SIG-M5 treated with dmso at 0.1 percent for 504 hours (cell line): Measurements from ENCODE around the gene YPEL4.

Source experiments
- DNase-seq: peaks from one replicate; lab custom pipeline; 2025; ENCODE audit not compliant: unreplicated experiment; lab: John Stamatoyannopoulos, UW

The YPEL4 gene

DNA sequence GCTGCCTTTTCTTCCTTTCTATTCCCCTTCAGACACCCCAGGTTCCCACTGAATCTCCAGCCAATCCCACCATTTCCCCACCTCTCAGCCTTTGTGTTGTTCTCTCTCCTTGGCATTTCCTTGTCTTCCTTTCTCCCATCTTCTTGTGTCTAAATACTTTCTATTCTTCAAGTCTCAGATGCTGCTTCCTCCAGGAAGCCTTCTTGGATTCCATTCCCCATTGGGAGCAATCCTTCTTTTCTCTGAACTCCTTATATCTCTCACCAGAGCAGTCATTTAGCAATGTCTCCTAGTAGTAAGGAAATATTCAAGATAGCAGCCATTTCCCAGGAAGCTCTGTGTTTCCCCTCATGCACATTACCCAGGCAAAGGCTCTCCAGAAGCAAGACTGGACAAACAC is 15.4 kb downstream of the YPEL4 start:
- DNase-seq, result no peak

DNA sequence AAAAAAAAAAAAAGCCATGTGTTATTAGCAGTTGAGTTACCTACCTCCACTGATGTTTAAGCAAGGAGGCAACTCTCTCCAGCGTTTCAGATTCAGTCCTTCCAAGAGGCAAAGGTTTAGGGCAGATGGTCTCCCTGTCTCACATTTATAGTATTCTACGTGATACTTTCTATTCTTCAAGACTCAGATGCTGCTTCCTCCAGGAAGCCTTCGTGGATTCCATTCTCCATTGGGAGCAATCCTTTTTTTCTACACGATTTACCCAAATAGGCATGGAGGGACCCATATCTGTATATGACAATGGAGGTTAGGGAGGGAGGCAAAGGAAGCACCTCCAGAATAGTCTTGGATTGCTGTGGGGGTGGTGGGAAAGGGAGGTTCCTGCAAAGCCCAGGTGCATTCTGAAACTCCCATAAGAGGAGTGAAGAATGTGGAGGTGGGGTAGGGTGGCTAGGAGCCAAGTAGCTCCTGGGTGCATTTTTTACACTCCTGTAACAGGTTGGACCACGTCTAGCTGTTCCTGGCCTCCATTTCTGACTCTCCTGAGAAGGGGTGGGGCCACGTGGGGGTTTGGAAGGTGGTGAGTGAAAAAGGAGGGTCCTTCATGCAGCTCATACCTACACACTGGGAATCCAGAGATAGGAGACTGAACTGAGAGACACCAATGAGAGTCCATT is 16.2 kb downstream of the YPEL4 start:
- no peak for DNase-seq

DNA sequence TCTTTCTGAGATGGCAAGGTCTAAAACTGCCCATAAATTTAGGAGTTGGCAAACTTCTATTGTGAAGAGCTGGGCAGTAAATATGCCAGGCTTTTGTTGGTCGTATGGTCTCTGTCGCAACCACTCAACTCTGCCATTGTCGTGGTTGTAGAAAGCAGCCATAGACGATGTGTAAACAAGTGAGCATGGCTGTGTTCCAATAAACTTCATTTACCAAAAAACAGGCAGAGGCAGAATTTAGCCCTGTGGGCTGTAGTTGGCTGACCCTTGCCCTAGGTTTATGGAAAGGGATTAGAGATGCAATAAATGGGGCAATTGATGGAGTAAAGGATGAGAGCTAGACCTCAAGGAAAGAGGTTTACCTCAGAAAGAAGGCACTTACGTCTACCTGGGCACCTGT is 17.6 kb downstream of the YPEL4 start:
- DNase-seq, result no peak

DNA sequence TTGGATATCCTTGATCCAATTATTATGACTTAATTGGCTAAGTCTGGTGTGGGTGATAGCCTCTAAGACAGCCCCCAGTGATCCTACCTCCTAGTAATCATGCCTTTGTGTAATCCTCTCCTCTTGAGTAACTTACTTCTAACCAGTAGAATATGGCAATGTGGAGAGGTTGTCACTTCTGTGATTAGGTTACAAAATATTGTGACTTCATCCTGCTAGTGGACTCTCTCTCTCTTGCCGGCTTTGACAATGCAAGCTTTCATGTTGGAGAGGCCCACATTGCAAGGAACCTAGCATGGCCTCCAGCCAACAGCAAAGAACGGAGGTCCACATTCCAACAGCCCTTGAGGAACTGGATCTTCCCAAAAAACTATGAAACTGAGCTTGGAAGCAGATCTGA is 19.5 kb downstream of the YPEL4 start:
- DNase-seq, result no peak

DNA sequence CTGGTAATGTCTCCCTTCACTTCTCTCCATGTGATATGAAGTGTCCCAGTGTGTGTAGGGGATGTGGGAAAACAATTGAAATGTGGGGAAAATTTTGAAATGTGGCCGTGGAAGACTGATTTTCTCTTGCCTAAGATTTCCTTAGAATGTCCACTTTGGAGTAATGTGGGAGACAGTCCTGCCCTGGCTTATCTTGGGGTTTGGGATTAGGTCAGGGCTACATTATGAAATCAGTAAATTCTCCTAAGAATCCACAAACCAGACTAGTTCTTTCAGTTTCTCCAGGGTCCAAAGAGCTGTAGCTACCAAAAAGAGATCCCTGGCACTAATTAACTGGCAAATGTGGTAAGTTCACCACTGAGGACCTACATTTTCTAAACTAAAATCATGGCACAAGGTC is 22.8 kb downstream of the YPEL4 start:
- DNase-seq, result no peak

DNA sequence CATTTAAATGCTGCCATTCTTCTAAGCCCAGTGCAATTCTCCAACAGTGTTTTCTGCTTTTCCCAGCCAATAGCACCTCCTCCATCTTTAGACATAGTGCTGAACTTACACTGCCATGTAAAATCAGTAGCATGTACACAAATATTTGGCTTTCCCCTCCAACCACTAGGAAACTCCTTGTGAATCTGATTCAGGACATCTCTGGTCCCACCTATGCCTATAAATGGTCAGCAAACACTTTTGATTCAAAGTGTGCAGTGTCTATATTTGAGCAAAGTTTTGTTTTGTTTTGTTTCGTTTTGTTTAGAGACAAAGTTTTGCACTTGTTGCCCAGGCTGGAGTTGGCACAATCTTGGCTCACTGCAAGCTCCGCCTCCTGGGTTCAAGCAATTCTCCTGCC is 24.8 kb downstream of the YPEL4 start:
- no peak for DNase-seq

DNA sequence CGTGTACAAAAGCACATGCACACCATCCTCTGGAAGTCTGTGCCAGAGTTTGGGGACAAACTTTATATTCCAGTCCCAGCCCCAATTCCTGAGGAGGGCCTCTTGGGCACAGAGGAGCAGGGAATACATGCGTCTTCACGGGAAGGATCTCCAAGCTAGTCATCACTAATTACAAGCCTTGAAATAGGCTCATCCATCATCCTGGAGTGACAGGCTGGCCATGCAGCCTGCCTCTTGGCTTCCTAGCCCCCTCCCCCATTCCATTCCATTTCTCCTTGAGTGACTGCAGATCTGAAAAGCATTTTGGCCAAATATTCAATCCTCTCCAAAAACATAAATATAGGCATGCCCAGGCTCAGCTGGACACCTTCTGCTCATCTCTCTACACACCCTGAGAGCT is 27.4 kb downstream of the YPEL4 start:
- no peak for DNase-seq

DNA sequence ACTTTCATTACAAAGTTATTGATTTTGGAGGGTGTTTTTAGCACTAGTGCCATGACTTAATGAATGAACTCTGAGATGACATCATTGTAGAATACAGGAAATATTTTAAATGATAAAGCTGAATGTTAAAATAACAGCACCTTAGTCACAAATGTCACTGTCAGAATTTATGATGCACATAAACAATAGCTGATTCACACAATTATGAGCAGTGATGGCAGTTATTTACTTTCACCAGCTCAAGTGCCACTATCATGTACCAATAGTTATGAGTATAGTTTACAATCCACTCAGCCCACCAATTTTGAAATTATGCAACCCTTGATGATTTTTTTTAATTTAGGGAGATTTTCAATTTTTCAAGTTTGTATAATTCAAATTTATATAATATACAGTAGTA is 29.2 kb downstream of the YPEL4 start:
- DNase-seq, result no peak

DNA sequence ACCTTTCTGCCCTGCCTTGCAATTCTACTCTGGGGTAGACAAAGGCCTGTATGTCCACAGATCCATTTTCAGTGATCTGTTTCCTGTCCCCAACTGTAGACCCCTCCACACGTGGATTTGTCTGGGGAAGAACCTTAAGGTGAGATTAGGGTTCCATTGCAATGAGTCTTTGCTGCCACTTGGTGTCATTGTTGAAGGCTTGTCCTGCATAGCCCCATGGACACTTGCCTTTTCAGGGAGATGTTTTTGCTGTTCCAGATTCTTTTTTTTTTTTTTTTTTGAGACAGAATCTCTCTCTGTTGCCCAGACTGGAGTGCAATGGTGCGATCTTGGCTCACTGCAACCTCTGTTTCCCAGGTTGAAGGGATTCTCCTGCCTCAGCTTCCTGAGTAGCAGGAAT is 30.4 kb downstream of the YPEL4 start:
- no peak for DNase-seq

DNA sequence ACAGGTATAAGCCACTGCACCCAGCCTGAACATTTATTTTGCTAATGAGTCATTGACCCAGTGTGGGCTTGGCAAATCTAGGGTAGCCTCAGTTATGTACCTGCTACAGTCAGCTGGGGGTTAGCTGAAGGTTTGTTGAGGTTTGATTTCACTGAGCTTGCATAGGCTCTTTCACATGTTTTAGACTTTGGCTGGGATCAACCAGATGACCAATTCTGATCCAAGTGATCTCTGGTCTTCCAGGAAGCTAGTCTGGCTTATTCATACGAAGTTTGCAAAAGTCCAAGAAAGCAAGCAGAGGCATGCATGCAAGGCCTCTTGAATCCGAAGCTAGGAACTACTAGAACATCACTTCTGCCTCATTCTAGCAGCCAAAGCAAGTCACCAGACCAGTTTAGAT is 31.3 kb downstream of the YPEL4 start:
- no peak for DNase-seq

DNA sequence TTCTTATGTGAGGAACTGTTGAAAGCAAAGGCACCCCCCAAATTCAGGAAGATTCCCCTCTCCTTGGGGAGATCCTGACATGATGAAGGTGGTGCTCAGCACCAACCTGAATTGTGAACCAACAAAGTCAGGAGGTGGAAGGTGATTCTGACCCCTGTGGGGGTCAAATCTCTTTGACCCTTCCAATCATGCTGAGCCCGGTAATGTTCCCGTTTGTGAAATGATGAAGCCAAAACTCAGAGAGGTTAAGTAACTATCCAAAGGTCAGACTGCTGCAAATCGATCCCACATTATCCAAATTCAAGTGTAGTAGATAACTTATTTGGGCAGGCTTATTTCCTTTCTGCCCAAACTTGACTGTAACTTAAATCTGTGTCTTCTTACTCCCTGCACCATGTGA is 33.1 kb downstream of the YPEL4 start:
- no peak for DNase-seq

DNA sequence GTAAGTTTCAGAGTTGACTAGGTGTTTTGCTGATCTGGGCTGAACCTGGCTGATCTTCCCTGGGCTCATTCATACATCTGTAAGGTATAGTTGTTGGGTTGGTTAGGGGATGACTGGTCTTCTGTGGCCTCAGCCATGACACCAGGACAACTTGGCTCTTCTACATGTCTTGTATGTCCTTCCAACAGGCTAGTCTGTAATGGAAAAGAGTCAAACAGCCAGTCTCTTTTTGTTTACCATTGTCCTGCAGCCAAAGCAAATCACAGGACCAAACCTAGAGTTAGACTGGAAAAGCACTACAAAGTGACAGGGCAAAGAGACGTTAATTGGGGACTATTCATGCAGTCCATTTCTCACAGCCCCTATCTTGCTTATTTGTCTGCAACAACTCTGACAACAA is 34.4 kb downstream of the YPEL4 start:
- no peak for DNase-seq

DNA sequence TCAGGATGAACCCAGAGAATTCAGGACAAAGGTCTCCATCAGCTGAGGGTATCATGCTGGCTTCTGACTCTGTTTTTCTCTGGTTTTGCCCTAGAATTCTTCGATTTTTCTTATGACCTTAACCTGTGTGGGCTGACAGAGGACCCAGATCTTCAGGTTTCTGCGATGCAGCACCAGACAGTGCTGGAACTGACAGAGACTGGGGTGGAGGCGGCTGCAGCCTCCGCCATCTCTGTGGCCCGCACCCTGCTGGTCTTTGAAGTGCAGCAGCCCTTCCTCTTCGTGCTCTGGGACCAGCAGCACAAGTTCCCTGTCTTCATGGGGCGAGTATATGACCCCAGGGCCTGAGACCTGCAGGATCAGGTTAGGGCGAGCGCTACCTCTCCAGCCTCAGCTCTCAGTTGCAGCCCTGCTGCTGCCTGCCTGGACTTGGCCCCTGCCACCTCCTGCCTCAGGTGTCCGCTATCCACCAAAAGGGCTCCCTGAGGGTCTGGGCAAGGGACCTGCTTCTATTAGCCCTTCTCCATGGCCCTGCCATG is 35.4 kb downstream of the YPEL4 start:
- DNase-seq, result no peak

DNA sequence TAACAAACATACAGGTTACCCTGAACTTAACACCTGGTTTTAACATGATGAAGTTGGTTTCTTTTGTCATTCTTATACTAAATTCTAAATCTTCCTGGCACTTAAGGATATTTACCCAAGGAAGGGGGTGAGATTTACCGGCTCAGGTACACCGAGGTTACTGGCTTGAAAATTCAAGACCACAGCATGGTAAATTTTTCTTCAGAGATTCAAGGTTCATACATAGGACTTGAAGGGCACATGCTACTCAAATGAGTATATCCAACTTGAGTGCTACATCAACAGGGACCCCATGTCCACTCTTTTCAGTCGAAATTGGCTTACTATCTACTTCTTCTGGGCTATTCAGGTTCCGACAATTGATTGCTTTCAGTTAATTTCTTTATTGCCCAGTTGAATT is 39.5 kb downstream of the YPEL4 start:
- DNase-seq, result no peak

DNA sequence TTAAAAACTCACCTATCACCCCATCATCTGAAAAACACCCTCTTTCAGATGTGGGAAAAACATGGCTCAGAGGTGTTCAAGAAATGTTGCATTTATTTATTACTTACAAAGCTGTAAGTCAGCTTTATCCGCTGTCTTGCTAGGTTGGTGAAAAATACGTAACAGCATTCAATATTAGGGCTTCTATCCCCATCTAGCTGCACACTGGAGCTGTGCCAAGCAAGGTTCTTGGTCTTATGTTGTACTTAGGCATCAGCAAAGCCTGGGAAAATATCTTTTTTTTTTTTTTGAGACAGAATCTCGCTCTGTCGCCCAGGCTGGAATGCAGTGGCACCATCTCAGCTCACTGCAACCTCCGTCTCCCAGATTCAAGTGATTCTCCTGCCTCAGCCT is 44.7 kb downstream of the YPEL4 start:
- no peak for DNase-seq

DNA sequence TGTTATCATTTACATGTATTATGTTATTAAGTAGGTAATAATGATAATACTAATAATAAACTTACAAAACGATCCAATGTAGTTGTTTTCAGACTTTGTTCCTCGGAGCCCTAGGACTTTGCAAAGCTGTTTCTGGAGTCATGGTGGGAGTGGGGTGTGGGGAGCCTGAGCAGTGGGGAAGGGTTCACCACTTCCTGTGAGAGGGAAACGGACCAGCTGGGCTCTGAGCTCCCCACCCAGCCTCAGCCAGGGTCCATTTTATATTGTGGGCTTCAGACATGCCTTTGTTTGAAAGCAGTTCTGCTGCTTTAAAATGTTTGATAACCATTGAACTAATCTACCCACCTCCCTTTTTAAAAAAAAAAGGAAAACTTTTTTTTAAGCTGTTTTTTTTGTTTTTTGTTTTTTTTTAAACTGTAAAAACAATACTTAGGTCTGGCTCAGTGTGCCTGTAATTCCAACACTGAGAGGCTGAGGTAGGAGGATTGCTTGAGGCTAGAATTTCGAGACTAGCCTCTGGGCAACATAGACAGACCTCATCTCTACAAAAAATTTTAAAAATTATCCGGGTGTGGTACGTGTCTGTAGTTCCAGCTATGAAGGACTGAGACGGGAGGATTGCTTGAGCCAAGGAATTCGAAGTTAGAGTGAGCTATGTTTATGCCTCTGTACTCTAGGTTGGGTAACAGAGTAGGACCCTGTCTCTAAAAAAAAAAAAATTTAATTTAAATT is 45.2 kb downstream of the YPEL4 start:
- DNase-seq, result no peak

DNA sequence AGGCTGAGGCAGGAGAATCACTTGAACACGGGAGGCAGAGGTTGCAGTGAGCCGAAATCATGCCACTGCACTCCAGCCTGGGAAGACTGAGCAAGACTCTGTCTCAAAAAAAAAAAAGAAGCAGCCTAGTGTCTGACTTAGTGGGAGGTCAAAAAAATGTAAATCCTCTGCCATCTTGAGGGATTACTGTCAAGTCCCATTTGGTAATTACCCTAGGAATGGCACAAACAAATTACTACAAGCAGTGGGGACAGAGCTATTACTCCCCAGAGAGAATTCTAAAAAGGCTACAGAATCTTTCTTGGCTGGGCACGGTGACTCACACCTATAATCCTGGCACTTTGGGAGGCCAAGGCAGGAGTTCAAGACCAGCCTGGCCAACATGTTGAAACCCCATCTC is 48.4 kb downstream of the YPEL4 start:
- DNase-seq, result no peak

DNA sequence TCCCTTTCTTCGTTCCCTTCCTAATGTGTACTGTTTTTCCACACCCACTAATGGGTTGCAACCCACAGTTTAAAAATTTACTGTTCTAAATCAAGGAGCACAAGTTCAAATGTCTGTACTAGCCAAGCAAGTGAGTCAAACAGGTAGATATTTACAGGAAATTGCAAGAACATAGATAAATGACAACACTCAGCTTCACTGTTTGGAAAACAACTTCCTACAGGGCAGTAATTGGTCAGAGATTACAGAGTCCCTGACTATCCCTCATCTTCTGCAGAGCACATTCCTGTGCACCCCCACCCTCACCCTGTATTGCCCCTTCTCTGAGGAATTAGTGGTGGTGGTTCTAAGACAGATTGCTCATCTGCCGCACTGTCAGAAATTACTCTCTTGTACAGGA is 50.3 kb downstream of the YPEL4 start:
- no peak for DNase-seq

DNA sequence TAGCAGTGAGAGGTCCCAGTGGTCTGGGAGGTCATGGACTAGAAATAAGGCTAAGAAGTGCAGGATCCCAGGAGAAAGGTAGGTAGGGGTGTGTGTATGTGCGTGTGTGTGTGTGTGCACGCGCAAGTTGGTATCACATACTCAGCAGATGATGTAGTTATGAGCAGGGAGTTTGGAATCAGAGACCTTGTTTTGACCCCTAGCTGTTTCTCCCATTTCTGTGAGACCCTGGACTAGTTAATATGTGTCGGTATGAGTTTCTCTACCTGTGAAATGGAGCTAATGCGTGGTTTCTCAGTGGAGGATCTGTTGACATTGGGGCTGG is 50.9 kb downstream of the YPEL4 start:
- no peak for DNase-seq

DNA sequence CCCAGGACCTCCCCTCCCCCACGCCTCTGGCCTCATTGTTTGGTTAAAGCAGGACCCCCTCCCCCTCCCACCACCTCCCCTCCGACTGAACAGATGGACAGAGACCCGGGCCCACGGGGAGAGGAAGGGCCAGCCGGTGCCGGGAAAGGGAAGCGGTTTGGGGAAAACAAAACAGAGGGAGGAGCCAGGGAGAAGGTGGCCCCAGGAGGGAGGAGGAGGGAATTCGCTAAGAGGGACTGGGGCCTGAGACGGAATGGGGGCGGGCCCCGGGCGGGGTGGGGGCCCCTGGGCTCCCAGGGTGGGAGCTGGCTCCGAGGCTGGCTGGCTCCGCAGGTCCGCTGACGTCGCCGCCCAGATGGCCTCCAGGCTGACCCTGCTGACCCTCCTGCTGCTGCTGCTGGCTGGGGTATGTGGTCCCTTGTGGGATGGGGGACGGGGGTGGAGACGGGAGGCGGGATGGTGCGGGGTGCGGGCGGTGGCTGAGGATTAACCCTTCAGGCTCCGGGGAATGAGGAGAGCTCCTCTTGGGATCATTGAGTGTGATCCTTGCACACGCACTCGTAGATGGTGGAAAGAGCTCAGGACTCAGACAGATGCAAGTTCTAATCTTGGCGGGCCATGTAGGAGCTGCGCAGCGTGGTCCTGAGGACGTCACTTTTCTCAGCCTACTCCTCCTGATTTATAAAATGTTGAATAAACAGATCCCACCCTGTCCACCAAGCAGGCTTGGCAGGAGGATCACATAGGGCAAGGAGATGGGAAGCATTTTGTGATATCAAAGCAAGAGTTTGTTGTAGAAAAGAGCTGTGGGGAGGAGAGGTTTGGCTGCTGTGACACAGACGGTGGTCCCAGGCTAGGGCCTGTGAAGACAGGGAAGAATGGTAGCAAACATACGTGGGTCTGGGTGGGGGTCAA is 51.5 kb downstream of the YPEL4 start:
- DNase-seq, result no peak

DNA sequence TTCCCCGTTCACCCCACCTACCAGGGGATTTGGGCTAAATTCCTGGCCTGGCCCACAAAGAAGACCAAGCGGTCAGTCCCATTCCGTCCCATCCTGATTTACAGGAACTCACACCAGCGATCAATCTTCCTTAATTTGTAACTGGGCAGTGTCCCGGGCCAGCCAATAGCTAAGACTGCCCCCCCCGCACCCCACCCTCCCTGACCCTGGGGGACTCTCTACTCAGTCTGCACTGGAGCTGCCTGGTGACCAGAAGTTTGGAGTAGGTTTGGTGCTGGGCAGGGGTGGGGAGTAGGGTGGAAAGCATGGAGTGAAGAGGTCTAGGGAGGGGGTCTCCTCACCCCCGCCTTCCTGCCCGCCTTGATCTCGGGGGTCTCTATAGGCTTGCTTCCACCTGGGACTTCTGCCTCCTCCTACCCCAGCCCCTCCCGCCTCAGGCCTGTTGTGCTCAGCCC is 52.2 kb downstream of the YPEL4 start, which contains the start of gene SERPING1:
Gene SERPING1 (plus strand): TSS at position 225 of the 455 bp plus-strand sequence. CDS start 586 bp downstream, outside the sequence.
- DNase-seq, result no peak
